Lung (tissue), 12 donors: ENCODE data around the gene FGF14. TPM values are rescaled to one million over a fixed set of nuclear protein-coding genes. Genes with fewer than 3 reads are reported as not detected.

Experiments used
- ATAC-seq: fragments of 200-7000 bp; cut with Tn5 transposase; one replicate; pipeline ENCODE4 v1.9.1; 2020; ENCODE audit warnings: moderate number of reproducible peaks; ENCODE audit not compliant: insufficient read depth, low FRiP score
- DNase-seq, 3 donors: peaks; one replicate each; pipeline ENCODE4 v3.0.0-alpha.2; 2013 to 2017
- H3K27ac ChIP-seq, 2 donors: one replicate each; pipeline ENCODE4 v1.5.1; 2013; ENCODE audit warnings: mild to moderate bottlenecking in 2 of 2, moderate library complexity in 2 of 2, control low read depth in 1 of 2, inconsistent platforms in 1 of 2, low read depth in 1 of 2, low read length in 1 of 2
- H3K27me3 ChIP-seq, 3 donors: one replicate each; pipeline ENCODE4 v1.5.1; 2013; ENCODE audit warnings: low read length in 2 of 3; ENCODE audit not compliant: control insufficient read depth in 3 of 3, insufficient read depth in 3 of 3
- H3K36me3 ChIP-seq, 4 donors: one replicate each; pipeline ENCODE4 v1.5.1; 2013; ENCODE audit warnings: low read length in 4 of 4, mild to moderate bottlenecking in 1 of 4, moderate library complexity in 1 of 4; ENCODE audit not compliant: control insufficient read depth in 4 of 4, insufficient read depth in 4 of 4
- H3K4me1 ChIP-seq, 5 donors: one replicate each; pipeline ENCODE4 v1.5.1; 2013; ENCODE audit warnings: low read length in 5 of 5, mild to moderate bottlenecking in 2 of 5, moderate library complexity in 1 of 5; ENCODE audit not compliant: control insufficient read depth in 5 of 5, insufficient read depth in 5 of 5
- H3K4me3 ChIP-seq: one replicate; pipeline ENCODE4 v1.5.1; 2013; ENCODE audit warnings: mild to moderate bottlenecking, control low read depth, moderate library complexity
- H3K9ac ChIP-seq, 2 donors: one replicate each; pipeline ENCODE4 v1.5.1; 2013; ENCODE audit warnings: low read length in 2 of 2, control low read depth in 1 of 2; ENCODE audit not compliant: insufficient read depth in 1 of 2
- H3K9me3 ChIP-seq, 4 donors: one replicate each; pipeline ENCODE4 v1.5.1; 2013; ENCODE audit warnings: low read length in 3 of 4, mild to moderate bottlenecking in 1 of 4, moderate library complexity in 1 of 4; ENCODE audit not compliant: control insufficient read depth in 4 of 4, insufficient read depth in 3 of 4
- WGBS, 2 donors: extraction: QIAGEN DNeasy Blood & Tissue Kit; methylation state at CpG; one replicate each; pipeline ENCODE4 v1.1.7; 2013; 5-methylcytosine and 5-hydroxymethylcytosine counted together
- polyA plus RNA-seq, 2 donors: library from polyadenylated mRNA; stranded (reverse); fragments of 200-250 nt; gene quantifications; one replicate each; pipeline ENCODE4 v1.2.1, GENCODE V29; 2013
- total RNA-seq, 2 donors: library from RNA; depleted of rRNA in 1 of 2; stranded (reverse); fragments of >200 nt in 1 of 2; gene quantifications; one replicate each; pipeline ENCODE4 v1.2.1, GENCODE V29; 2014 to 2021
- TF ChIP-seq, protein P1 (sequence below): IDR thresholded peaks from 2 replicates; pipeline ENCODE4 v1.5.1; 2012; ENCODE audit warnings: mild to moderate bottlenecking; ENCODE audit errors: control extremely low read depth, extremely low read depth
- donor health status: control.
- donor health status: control.
- donor health status: Bipolar disorder and iron deficiency.
- donor health status: healthy.
- donor health status: DM: yes; HTN: yes; CAD: no.

Gene FGF14
- total and polyA plus RNA-seq, 4 donors, result 0.59 to 12.9 (median 2.3) TPM

DNA sequence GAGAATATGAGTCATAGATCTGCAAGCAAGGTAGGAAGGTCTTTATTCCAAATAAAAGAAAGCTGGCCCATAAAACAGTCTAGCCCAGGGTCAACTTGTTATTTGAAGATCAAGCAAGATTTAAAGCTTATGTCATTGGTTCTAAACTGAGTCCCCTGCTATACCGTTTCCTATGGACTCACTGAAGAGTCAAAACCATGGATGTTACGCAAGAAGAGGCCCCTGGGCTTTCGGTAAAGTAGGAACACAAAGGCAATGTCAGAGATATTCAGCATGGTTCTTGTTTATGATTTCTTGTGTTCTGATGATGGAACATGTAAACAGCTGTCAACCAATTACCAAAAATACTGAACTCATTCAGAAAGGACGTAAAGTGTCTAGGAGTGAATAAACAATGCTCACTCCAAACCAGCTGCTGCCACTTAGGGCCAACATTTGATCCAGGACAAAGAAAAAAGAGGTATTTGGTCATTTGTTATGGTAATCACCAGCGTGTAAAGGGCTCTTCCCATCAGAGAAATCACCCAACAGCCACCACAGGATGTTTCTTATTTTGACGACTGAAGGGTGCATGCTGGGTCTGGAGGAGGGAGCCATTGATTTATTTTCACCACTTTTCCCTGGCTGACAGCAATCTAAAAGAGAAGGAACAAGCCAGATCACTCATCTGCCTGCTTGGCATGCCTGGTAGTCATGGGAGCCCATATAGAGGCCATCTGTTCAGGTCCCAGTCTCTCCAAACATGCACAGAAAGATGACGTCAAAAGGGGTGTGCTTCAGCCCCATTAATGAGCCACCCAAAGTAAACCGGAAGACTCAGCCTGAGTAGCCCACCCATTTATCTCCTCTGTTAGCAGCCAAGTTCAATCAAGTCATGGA lies 68.3 kb downstream of the FGF14 start:
- Histone ChIP-seq H3K9ac (no peak overlapping the region), H3K36me3 (no peaks in the 10 kb centered on the region), H3K9me3 (peaks cover 0 to 2% (median 0%) of the 10 kb centered on the region in 4 donors), H3K27me3 (no peaks in the 10 kb centered on the region), H3K4me1 (no peaks in the 10 kb centered on the region), H3K27ac (peak overlapping the region in 1 of 2 donors; percentile 17), H3K4me3 (no peak overlapping the region)
- 61 to 66% methylated on average over 8 of the region's 8 CpGs for WGBS, 2 donors
- DNase-seq, result no peak
- TF ChIP-seq, protein P1, sequence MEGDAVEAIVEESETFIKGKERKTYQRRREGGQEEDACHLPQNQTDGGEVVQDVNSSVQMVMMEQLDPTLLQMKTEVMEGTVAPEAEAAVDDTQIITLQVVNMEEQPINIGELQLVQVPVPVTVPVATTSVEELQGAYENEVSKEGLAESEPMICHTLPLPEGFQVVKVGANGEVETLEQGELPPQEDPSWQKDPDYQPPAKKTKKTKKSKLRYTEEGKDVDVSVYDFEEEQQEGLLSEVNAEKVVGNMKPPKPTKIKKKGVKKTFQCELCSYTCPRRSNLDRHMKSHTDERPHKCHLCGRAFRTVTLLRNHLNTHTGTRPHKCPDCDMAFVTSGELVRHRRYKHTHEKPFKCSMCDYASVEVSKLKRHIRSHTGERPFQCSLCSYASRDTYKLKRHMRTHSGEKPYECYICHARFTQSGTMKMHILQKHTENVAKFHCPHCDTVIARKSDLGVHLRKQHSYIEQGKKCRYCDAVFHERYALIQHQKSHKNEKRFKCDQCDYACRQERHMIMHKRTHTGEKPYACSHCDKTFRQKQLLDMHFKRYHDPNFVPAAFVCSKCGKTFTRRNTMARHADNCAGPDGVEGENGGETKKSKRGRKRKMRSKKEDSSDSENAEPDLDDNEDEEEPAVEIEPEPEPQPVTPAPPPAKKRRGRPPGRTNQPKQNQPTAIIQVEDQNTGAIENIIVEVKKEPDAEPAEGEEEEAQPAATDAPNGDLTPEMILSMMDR, result no peak
- no peak for ATAC-seq

DNA sequence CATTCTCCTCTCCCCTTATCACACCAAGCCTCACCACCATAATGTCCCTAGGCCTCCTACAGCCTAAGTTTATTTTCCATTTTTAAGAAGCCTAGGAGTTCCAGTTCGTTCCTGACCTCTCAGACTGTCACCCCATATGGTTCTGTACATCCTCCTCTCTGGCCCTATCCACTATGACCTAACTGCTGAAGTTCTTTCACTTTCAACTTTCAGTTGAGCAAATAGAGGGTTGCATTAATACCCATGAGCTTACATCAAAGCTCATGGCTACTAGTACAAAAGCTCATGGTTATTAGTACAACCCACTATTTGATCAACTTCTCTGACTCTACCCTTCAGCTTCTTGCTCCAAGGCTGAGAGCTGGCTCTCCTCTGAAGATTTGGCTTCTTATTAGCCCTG lies 72.9 kb downstream of the FGF14 start:
- no peak for ATAC-seq
- Histone ChIP-seq H3K9me3 (no peaks in the 10 kb centered on the region), H3K27me3 (no peaks in the 10 kb centered on the region), H3K4me1 (no peaks in the 10 kb centered on the region), H3K27ac (no peak overlapping the region), H3K9ac (no peak overlapping the region), H3K36me3 (no peaks in the 10 kb centered on the region), H3K4me3 (no peak overlapping the region)
- no peak for DNase-seq
- TF ChIP-seq, protein P1, result no peak
- WGBS, 2 donors, result 51 to 69% methylated on average over 1 of the region's 1 CpG

DNA sequence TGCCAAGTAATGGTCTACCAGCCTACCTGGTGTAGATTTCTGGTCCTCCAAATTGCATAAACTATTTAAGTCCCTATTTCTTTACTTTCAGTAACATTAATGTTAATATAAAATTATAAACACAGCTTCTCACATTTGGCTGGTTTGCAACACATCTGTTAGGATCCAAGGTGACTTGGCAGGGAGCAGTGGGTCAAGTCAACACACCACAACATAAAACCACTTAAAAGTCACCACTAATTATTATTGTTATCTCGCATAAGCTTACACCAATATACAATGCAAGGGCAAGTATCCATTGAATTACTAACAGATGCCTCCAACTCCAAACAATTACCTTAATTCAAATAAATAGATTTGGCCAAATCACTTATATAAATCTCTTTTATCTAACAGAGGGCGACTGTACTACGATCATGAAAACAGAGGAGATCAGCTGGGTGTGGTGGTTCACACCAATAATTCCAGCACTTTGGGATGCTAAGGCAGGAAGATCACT lies 74.7 kb downstream of the FGF14 start:
- no peaks in the 10 kb centered on the region for H3K27me3 ChIP-seq
- no peak for DNase-seq
- no peak overlapping the region for H3K27ac ChIP-seq
- H3K36me3 ChIP-seq, result no peaks in the 10 kb centered on the region
- WGBS, 2 donors, result 74 to 85% methylated on average over 3 of the region's 3 CpGs
- no peak for ATAC-seq
- H3K9me3 ChIP-seq, result no peaks in the 10 kb centered on the region
- H3K4me1 ChIP-seq, result no peaks in the 10 kb centered on the region
- H3K4me3 ChIP-seq, result no peak overlapping the region
- TF ChIP-seq, protein P1, result no peak
- no peak overlapping the region for H3K9ac ChIP-seq
